ENCODE results near the gene AMZ1.

AMZ1 gene

DNA sequence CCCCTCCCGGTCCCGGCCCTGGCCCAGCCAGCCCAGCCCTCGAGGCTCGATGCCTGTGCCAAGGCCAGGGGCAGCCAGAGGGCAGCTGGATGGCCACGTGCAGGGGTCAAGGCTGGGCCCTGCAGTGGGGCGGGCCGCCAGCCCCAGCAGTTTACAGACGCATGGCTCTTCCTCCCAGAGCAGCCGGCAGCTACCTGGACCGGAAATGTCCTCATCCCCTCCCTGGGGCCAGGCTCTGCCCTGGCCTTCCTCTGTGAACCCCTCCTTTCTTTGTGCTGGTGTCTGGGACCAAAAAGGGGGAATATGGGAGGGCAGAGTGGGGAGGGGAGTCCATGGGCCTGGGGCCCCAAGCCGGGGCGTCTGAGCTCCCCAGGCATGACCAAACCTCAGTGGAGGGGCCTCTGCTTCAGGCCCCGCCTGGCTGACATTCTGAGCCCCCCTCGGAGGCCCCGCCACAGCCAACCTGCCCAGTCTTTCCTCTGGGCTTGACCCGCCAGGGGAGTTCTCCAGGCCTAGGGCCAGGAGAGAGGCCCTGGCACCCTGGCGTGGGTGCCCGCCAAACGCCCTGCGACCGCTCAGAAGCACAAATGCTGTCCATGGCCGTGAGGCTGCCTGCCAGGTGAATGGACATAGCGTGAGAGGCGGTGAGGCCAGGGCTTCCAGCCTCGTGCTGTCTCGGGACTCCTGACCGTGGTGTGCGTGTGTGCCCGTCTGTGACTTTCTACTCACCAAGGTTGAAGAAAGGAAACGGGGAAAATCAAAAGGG lies 24.7 kb upstream of the AMZ1 start:
- peaks cover 49% of the 10 kb centered on the region for H3K36me3 ChIP-seq (ENCODE audit: insufficient read depth, low read length)
- TF ChIP-seq, protein P1, sequence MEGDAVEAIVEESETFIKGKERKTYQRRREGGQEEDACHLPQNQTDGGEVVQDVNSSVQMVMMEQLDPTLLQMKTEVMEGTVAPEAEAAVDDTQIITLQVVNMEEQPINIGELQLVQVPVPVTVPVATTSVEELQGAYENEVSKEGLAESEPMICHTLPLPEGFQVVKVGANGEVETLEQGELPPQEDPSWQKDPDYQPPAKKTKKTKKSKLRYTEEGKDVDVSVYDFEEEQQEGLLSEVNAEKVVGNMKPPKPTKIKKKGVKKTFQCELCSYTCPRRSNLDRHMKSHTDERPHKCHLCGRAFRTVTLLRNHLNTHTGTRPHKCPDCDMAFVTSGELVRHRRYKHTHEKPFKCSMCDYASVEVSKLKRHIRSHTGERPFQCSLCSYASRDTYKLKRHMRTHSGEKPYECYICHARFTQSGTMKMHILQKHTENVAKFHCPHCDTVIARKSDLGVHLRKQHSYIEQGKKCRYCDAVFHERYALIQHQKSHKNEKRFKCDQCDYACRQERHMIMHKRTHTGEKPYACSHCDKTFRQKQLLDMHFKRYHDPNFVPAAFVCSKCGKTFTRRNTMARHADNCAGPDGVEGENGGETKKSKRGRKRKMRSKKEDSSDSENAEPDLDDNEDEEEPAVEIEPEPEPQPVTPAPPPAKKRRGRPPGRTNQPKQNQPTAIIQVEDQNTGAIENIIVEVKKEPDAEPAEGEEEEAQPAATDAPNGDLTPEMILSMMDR (IDR thresholded peaks at IDR 0.05; ENCODE audit: borderline replicate concordance, extremely low read depth, low read length, poor library complexity, severe bottlenecking), result no peak
- TF ChIP-seq EZH2 (IDR thresholded peaks at IDR 0.05; ENCODE audit: borderline replicate concordance, low read depth, low read length, severe bottlenecking), result no peak
- no peak overlapping the region for H3K4me2 ChIP-seq (ENCODE audit: insufficient read depth, low read length)
- no peak overlapping the region for H3K9ac ChIP-seq (ENCODE audit: low read depth, low read length)
- DNase-seq (no peak), ATAC-seq (ENCODE audit: insufficient read depth, low read depth) (no peak)
- no peaks in the 10 kb centered on the region for H3K9me3 ChIP-seq (ENCODE audit: insufficient read depth, low read length, severe bottlenecking)
- H2AFZ ChIP-seq (ENCODE audit: low read depth, low read length), result no peak overlapping the region
- H3K27me3 ChIP-seq (ENCODE audit: insufficient read depth, low read length, poor library complexity), result no peaks in the 10 kb centered on the region
- H3K79me2 ChIP-seq (ENCODE audit: insufficient read depth, low read length), result no peaks in the 10 kb centered on the region
- H3K4me3 ChIP-seq (ENCODE audit: low read depth in 1 of 2, low read length in 2 of 2), result no peak overlapping the region
- H3K27ac ChIP-seq (ENCODE audit: low read length), result no peak overlapping the region
- no peaks in the 10 kb centered on the region for H3K4me1 ChIP-seq (ENCODE audit: insufficient read depth, low read length)
- peaks cover 6% of the 10 kb centered on the region; the same call in 1 of the 2 replicates for H4K20me1 ChIP-seq (ENCODE audit: insufficient read depth, low read length)

DNA sequence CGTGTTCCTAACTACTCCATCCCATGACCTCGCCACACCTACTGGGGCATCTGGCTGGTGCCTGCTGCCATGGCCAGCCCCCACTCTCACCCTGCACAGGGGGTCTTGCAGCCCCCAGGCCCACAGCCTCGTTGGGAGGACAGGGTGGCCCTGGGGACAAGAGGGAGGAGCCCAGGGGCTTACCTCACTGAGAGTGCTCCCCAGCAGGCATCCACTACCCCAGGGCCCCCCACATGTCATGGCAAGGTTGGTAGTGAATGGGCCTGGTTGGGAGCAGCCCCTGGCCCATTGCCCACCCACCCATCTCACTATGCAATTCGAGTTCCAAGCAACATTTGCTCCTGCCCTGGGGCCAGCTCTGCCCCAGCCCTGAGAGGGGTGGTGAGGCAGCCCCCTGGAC lies 24.0 kb upstream of the AMZ1 start:
- no peak overlapping the region for H2AFZ ChIP-seq (ENCODE audit: low read depth, low read length)
- TF ChIP-seq, protein P1 (IDR thresholded peaks at IDR 0.05; ENCODE audit: borderline replicate concordance, extremely low read depth, low read length, poor library complexity, severe bottlenecking), result no peak
- TF ChIP-seq EZH2 (IDR thresholded peaks at IDR 0.05; ENCODE audit: borderline replicate concordance, low read depth, low read length, severe bottlenecking), result no peak
- no peak overlapping the region for H3K9ac ChIP-seq (ENCODE audit: low read depth, low read length)
- H3K4me1 ChIP-seq (ENCODE audit: insufficient read depth, low read length), result no peaks in the 10 kb centered on the region
- H3K4me3 ChIP-seq (ENCODE audit: low read depth in 1 of 2, low read length in 2 of 2), result no peak overlapping the region
- H3K36me3 ChIP-seq (ENCODE audit: insufficient read depth, low read length), result peaks cover 43% of the 10 kb centered on the region
- H3K9me3 ChIP-seq (ENCODE audit: insufficient read depth, low read length, severe bottlenecking), result no peaks in the 10 kb centered on the region
- peaks cover 5% of the 10 kb centered on the region; the same call in 1 of the 2 replicates for H4K20me1 ChIP-seq (ENCODE audit: insufficient read depth, low read length)
- DNase-seq (no peak), ATAC-seq (ENCODE audit: insufficient read depth, low read depth) (no peak)
- H3K4me2 ChIP-seq (ENCODE audit: insufficient read depth, low read length), result no peak overlapping the region
- no peaks in the 10 kb centered on the region for H3K79me2 ChIP-seq (ENCODE audit: insufficient read depth, low read length)
- H3K27me3 ChIP-seq (ENCODE audit: insufficient read depth, low read length, poor library complexity), result no peaks in the 10 kb centered on the region
- no peak overlapping the region for H3K27ac ChIP-seq (ENCODE audit: low read length)

DNA sequence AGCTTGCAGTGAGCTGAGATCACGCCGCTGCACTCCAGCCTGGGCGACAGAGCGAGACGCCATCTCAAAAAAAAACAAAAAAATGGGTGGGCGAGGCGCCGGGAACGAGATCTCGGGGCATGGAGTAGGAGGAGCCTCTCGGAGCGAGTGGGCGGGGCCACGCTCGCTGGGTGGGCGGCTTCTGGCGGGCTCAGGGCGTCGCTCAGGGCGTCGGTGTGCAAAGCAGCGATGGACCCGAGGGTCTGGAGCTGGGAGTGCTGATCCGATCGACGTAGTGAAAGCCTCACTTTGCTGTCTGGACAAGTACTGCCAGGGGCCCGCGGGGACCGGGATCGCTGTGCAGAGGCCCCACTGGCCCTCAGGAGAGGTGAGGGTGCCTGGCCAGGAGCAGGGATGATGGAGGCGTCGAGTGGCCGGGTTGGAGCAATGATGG lies 22.6 kb upstream of the AMZ1 start:
- H3K79me2 ChIP-seq (ENCODE audit: insufficient read depth, low read length), result no peaks in the 10 kb centered on the region
- H3K27ac ChIP-seq (ENCODE audit: low read length), result no peak overlapping the region
- peaks cover 31% of the 10 kb centered on the region for H3K36me3 ChIP-seq (ENCODE audit: insufficient read depth, low read length)
- H3K9ac ChIP-seq (ENCODE audit: low read depth, low read length), result no peak overlapping the region
- no peak for ATAC-seq (ENCODE audit: insufficient read depth, low read depth)
- no peak overlapping the region for H3K4me2 ChIP-seq (ENCODE audit: insufficient read depth, low read length)
- H3K27me3 ChIP-seq (ENCODE audit: insufficient read depth, low read length, poor library complexity), result no peaks in the 10 kb centered on the region
- DNase-seq, result no peak
- H3K9me3 ChIP-seq (ENCODE audit: insufficient read depth, low read length, severe bottlenecking), result no peaks in the 10 kb centered on the region
- TF ChIP-seq EZH2 (IDR thresholded peaks at IDR 0.05; ENCODE audit: borderline replicate concordance, low read depth, low read length, severe bottlenecking), result no peak
- TF ChIP-seq, protein P1 (IDR thresholded peaks at IDR 0.05; ENCODE audit: borderline replicate concordance, extremely low read depth, low read length, poor library complexity, severe bottlenecking), result no peak
- no peak overlapping the region for H3K4me3 ChIP-seq (ENCODE audit: low read depth in 1 of 2, low read length in 2 of 2)
- H3K4me1 ChIP-seq (ENCODE audit: insufficient read depth, low read length), result no peaks in the 10 kb centered on the region
- no peak overlapping the region for H2AFZ ChIP-seq (ENCODE audit: low read depth, low read length)
- peaks cover 5% of the 10 kb centered on the region; the same call in 1 of the 2 replicates for H4K20me1 ChIP-seq (ENCODE audit: insufficient read depth, low read length)
